Measurements from ENCODE around the gene MIEN1.

- no peak for TF ChIP-seq POLR2A (IDR thresholded peaks at IDR 0.05)
- TF ChIP-seq, protein P1, sequence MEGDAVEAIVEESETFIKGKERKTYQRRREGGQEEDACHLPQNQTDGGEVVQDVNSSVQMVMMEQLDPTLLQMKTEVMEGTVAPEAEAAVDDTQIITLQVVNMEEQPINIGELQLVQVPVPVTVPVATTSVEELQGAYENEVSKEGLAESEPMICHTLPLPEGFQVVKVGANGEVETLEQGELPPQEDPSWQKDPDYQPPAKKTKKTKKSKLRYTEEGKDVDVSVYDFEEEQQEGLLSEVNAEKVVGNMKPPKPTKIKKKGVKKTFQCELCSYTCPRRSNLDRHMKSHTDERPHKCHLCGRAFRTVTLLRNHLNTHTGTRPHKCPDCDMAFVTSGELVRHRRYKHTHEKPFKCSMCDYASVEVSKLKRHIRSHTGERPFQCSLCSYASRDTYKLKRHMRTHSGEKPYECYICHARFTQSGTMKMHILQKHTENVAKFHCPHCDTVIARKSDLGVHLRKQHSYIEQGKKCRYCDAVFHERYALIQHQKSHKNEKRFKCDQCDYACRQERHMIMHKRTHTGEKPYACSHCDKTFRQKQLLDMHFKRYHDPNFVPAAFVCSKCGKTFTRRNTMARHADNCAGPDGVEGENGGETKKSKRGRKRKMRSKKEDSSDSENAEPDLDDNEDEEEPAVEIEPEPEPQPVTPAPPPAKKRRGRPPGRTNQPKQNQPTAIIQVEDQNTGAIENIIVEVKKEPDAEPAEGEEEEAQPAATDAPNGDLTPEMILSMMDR (IDR thresholded peaks at IDR 0.05): no peak
- TF ChIP-seq EP300 (IDR thresholded peaks at IDR 0.05): no peak
Observed at GRCh38 chr17:39735882-39736281, 5.5 kb upstream of the MIEN1 start.

Measured in stomach (tissue), 4 donors.